ENCODE measurements around the gene GPA33.

GPA33 gene

GRCh38 chr1:167132301-167133010 is 42.3 kb upstream of the GPA33 start:
- TF ChIP-seq, protein P1, sequence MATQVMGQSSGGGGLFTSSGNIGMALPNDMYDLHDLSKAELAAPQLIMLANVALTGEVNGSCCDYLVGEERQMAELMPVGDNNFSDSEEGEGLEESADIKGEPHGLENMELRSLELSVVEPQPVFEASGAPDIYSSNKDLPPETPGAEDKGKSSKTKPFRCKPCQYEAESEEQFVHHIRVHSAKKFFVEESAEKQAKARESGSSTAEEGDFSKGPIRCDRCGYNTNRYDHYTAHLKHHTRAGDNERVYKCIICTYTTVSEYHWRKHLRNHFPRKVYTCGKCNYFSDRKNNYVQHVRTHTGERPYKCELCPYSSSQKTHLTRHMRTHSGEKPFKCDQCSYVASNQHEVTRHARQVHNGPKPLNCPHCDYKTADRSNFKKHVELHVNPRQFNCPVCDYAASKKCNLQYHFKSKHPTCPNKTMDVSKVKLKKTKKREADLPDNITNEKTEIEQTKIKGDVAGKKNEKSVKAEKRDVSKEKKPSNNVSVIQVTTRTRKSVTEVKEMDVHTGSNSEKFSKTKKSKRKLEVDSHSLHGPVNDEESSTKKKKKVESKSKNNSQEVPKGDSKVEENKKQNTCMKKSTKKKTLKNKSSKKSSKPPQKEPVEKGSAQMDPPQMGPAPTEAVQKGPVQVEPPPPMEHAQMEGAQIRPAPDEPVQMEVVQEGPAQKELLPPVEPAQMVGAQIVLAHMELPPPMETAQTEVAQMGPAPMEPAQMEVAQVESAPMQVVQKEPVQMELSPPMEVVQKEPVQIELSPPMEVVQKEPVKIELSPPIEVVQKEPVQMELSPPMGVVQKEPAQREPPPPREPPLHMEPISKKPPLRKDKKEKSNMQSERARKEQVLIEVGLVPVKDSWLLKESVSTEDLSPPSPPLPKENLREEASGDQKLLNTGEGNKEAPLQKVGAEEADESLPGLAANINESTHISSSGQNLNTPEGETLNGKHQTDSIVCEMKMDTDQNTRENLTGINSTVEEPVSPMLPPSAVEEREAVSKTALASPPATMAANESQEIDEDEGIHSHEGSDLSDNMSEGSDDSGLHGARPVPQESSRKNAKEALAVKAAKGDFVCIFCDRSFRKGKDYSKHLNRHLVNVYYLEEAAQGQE (IDR thresholded peaks at IDR 0.05; ENCODE audit: insufficient replicate concordance, low read depth), result no peak
- TF ChIP-seq SPI1 (IDR thresholded peaks at IDR 0.05; ENCODE audit: borderline replicate concordance, low read depth), result no peak
- no peak for TF ChIP-seq GABPA (IDR thresholded peaks at IDR 0.05; ENCODE audit: low read depth)
- no peak for TF ChIP-seq POLR2AphosphoS5 (IDR thresholded peaks at IDR 0.05; ENCODE audit: low read depth)
- TF ChIP-seq, protein P2, sequence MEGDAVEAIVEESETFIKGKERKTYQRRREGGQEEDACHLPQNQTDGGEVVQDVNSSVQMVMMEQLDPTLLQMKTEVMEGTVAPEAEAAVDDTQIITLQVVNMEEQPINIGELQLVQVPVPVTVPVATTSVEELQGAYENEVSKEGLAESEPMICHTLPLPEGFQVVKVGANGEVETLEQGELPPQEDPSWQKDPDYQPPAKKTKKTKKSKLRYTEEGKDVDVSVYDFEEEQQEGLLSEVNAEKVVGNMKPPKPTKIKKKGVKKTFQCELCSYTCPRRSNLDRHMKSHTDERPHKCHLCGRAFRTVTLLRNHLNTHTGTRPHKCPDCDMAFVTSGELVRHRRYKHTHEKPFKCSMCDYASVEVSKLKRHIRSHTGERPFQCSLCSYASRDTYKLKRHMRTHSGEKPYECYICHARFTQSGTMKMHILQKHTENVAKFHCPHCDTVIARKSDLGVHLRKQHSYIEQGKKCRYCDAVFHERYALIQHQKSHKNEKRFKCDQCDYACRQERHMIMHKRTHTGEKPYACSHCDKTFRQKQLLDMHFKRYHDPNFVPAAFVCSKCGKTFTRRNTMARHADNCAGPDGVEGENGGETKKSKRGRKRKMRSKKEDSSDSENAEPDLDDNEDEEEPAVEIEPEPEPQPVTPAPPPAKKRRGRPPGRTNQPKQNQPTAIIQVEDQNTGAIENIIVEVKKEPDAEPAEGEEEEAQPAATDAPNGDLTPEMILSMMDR (IDR thresholded peaks at IDR 0.05; ENCODE audit: insufficient read depth, low read length), result no peak
- no peak overlapping the region for H3K27ac ChIP-seq (replicated peaks)
- no peak for DNase-seq (ENCODE audit: low read depth in 1 of 2, low spot score in 1 of 2)
- no peak overlapping the region for H3K4me3 ChIP-seq (replicated peaks; ENCODE audit: insufficient read depth, low read length)
- H3K27me3 ChIP-seq (ENCODE audit: insufficient read depth, poor library complexity, severe bottlenecking), result peaks cover 3% of the 10 kb centered on the region

- Histone ChIP-seq H3K27ac (replicated peaks) (no peak overlapping the region), H3K27me3 (ENCODE audit: insufficient read depth, poor library complexity, severe bottlenecking) (peaks cover 3% of the 10 kb centered on the region), H3K4me3 (replicated peaks; ENCODE audit: insufficient read depth, low read length) (no peak overlapping the region)
- TF ChIP-seq, protein P2 (IDR thresholded peaks at IDR 0.05; ENCODE audit: insufficient read depth, low read length), result no peak
- TF ChIP-seq POLR2AphosphoS5 (IDR thresholded peaks at IDR 0.05; ENCODE audit: low read depth) (no peak), GABPA (IDR thresholded peaks at IDR 0.05; ENCODE audit: low read depth) (no peak), SPI1 (IDR thresholded peaks at IDR 0.05; ENCODE audit: borderline replicate concordance, low read depth) (no peak)
- TF ChIP-seq, protein P1 (IDR thresholded peaks at IDR 0.05; ENCODE audit: insufficient replicate concordance, low read depth), result no peak
- DNase-seq (ENCODE audit: low read depth in 1 of 2, low spot score in 1 of 2), result no peak
These were observed 40.8 kb upstream of the GPA33 start for GRCh38 chr1:167130829-167131510.

DNA sequence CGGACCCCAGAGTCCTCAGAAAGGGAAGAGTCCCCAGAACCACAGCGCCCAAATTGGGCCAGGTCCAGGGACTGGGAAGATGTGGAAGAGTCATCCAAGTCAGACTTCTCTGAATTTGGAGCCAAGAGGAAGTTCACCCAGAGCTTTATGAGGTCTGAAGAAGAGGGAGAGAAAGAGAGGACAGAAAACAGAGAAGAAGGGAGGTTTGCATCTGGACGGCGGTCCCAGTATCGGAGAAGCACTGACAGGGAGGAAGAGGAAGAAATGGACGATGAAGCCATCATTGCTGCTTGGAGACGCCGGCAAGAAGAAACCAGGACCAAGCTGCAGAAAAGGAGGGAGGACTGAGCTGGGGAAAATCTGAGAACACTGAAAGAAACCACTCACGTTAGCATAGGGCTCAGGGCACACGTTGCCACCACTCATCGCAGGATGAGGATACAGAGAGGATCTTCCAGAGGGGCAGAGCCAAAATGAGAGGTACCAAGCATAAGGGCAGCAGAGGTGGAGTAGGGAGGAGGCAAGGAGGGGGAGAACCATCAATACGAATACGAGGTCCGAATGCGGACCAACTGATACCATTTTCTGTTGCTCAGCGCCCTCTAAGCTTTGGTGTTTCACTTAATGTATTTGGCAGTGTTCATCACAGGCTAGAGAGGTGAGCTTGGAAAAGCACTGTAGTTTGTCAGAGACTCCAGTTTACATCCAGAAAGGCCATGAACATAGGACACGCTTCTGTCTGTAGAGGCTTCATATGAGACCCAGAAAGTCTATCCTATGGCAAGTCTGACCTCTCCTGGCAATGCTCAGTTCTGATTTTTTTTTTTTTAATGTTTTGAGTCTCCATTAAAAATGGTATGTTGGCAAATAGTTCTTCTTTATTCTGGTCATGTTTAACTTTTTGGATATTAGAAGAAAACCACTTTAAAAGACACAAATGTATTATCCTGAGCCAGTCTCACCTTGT is 38.4 kb upstream of the GPA33 start:
- Histone ChIP-seq H3K27me3 (ENCODE audit: insufficient read depth, poor library complexity, severe bottlenecking) (peaks cover 3% of the 10 kb centered on the region), H3K27ac (replicated peaks) (no peak overlapping the region), H3K4me3 (replicated peaks; ENCODE audit: insufficient read depth, low read length) (no peak overlapping the region)
- no peak for DNase-seq (ENCODE audit: low read depth in 1 of 2, low spot score in 1 of 2)
- no peak for TF ChIP-seq POLR2AphosphoS5 (IDR thresholded peaks at IDR 0.05; ENCODE audit: low read depth)
- TF ChIP-seq, protein P1 (IDR thresholded peaks at IDR 0.05; ENCODE audit: insufficient replicate concordance, low read depth), result no peak
- TF ChIP-seq, protein P2 (IDR thresholded peaks at IDR 0.05; ENCODE audit: insufficient read depth, low read length), result no peak
- TF ChIP-seq GABPA (IDR thresholded peaks at IDR 0.05; ENCODE audit: low read depth), result no peak
- TF ChIP-seq SPI1 (IDR thresholded peaks at IDR 0.05; ENCODE audit: borderline replicate concordance, low read depth), result no peak

All from HL-60 (cell line).